GM19238 (cell line): ENCODE measurements around the gene GALNT9.
"Not testable (repeated sequence)": the region's sequence is repeated elsewhere in the genome, so short reads cannot be mapped to it uniquely, and the experiment has no call there.

ENCODE experiments used
- DNase-seq: peaks from one replicate; pipeline ENCODE4 v3.0.0; 2011; ENCODE audit warnings: low spot score; ENCODE audit not compliant: insufficient read length

The GALNT9 gene

DNA sequence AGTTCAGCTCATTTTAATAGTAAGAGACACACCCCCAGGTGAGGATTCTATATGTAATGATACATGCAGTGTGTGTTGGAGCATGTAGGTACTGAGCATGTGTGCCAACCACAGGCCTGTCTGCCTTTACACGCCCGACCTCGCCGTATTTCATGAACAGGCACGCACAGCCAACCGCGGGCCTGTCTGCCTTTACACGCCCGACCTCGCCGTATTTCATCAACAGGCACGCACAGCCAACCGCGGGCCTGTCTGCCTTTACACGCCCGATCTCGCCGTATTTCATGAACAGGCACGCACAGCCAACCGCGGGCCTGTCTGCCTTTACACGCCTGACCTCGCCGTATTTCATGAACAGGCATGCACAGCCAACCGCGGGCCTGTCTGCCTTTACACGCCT, 63.6 kb downstream of the GALNT9 start:
- not testable (repeated sequence) for DNase-seq

- no peak for DNase-seq
Observed at GRCh38 chr12:132265056-132265800, 64.2 kb downstream of the GALNT9 start.

DNA sequence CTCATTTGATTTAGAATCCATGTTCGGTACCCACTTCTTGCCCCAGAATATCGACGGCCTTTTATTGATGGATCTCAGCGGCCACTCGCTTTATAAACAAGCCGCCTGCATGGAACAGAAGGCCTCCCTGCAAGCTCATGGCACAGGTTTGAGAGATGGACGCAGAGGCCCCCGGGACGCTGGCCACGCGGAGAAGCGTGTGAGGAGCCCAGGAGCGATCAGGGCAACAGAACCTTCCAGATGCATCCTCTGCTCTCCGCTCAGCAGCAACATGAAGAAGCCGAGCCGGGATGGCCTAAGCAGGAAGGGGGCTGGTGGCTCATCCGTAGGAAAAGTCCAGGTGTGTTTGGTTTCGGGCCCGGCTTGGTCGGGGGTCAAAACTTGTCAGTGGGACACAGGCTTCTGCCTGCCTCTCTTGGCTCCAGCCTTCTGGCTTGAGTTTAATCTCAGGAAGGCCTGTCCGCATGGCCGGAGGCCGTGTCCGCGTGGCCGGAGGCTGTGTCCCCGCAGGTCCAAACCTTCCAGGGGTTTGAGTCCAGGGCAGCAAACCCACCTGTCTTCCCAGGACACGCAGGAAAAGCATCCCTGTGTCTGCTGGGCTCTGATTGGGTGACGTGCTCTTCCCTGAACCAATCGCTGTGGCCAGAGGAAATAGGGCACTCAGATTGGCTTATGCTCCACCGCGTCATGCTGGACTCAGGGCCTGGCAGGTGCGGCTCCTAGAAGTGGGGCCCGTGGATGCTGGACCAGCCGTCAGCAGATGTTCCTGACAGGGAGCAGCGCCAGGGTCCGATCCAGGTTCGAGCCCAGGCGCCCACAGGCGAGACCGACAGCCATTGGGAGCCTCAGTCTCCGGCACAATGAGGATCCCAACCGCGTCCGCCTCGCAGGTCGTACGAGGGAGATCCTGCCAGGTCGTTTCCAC, 65.0 kb downstream of the GALNT9 start:
- DNase-seq, result no peak

DNA sequence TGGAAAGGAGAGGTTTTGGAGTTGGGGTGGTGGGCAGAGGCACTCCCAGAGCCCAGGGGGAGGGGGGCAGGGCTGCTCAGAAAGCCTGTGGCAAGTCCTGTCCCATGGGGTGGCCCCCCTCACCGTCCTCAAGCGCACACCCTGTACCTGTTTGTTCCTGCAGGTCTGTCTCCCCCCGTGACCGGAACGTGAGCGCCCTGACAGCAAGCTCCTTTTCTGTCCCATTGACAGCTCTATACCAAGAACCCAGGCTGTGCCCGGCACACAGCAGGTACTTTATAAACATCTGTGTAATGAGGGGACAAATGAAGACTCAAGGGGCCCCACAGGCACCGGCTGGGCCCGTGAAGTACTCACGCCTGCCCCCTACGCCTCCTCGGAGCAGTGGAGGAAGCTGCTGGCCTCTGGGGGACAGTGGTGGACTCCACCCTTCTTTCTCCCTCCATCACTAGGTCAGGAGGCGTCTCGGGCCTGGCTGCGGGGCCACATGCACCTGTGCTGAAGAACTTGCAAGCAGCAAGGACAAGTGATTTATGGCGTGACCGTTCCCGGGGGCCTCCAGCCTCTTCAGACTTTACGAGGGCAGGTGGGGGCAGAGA, 65.8 kb downstream of the GALNT9 start:
- DNase-seq, result no peak

GRCh38 chr12:132263061-132263360, 66.4 kb downstream of the GALNT9 start:
- DNase-seq, result no peak

DNA sequence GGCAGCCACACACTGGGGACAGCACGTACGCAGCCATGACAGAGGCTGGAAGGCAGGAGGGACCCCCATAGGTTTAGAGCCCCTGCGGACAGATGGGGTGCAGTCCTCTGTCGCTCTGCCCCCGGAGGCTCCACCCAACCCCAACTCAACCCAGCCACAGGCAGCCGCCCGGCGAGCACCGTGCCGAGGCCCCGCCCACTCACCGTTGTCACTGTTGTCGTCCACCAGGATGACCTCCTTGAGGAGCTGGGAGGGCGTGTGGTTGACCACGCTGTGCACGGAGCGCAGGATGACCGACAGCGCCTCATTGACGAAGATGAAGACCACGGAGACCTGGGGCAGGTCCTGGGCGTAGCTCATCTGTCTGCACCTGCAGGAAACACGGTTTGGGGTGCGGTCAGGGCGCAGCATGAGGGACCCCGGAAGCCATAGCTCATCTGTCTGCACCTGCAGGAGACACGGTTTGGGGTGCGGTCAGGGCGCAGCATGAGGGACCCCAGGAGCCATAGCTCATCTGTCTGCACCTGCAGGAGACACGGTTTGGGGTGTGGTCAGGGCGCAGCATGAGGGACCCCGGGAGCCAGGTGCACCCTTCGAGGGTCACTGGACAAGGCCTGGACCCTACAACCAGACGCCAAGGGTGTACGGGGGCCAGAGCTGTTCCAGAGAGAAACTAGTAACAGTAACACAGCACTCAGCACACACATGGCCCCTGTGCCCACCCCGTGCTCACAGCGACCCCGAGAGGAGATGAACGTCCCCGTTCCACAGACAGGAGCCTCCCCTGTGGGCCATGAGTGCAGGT, 66.9 kb downstream of the GALNT9 start:
- DNase-seq, result no peak

DNA sequence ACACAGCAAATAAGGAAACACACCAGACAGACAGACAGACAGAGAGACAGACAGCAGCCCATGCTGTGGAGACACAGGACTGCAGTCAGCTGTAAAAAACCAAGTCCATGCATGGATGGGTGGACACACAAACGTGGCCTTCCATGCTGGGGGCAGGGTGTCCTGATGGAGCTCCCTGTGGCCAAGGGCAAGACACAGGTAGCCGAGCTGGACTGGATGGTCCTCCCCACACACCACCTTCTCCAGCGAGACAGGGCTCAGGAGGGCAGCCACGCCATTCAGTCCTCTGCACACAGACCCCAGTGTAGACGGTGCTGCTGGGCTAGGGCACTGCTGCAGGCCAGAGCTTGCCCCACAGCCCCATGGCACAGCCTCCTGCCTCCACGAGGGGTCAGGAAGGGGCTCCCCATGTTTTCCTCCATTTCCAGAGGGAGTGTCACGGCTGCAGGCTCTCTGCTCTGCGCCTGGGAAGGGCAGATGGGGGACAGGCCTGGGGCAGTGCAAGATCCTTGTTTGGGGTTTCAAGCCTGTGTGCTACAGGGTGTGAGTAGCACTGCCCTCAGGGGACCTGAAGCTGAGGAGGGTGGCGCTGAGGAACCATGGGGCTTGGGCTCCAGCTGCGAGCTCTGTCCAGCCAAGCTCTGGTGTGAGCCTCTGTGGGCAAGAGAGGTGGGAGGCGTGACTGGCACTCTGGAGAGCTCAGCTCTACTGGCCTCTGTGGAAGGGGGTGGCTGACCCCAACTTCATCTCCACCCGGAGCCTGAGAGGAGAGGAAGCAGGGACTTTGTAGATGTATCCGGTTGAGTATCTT, 67.9 kb downstream of the GALNT9 start:
- no peak for DNase-seq

DNA sequence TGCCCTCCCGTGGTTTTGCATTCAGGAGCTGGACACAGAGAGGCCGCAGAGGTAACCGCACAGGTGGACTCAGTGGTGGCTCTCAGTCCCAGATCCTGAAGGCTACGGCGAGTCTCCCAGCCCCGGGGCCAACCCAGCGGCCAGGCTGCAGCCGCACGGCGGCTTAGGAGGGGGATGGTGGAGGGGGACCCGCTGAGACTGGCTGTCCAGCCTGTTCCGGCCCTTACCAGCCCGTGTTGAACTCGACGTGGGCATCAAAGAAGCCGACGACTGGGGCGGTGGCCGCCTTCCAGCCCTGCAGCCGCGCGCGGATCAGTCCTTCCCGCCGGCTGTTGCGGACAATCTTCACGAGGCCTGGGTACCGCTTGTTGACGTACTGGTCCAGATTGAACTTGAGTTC, 68.7 kb downstream of the GALNT9 start:
- no peak for DNase-seq

DNA sequence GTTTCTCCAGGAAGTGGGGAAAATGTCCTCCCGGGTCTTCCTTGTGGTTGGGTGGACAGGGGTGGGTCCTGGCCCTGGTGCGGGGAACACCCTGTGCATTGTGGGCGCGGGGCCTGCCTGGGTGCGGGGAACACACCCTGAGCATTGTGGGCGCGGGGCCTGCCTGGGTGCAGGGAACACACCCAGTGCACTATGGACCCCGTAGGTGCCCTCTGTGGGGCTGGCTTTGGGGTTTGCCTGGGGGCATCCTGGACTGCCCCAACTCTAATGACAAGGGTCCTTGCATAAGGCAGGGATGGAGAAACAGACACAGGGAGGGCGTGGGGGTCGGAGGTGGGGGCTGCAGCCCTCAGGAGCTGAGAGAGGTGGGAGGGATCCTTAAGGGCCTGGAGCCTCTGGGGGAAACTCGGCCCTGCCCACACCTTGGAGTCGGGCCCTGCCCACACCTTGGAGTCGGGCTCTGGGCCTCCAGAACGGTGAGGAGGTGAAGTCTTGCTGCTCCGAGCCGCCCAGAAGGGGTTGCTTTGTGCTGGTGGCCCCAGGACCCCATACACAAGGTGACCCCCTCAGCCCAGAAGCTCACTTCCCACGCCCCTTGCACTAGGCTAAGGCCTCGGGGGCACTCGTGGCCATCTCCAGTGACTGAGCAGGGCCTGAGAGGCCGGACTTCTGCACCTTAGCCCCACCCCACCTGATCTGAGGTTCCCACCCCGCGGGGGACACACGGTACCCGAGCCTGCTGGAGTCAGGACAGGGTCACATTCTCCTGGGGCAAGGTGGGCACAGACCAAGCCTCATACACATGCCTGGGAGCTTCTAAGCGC, 69.3 kb downstream of the GALNT9 start:
- no peak for DNase-seq

- DNase-seq, result no peak
Observed at GRCh38 chr12:132259364-132259871, 70.0 kb downstream of the GALNT9 start.

DNA sequence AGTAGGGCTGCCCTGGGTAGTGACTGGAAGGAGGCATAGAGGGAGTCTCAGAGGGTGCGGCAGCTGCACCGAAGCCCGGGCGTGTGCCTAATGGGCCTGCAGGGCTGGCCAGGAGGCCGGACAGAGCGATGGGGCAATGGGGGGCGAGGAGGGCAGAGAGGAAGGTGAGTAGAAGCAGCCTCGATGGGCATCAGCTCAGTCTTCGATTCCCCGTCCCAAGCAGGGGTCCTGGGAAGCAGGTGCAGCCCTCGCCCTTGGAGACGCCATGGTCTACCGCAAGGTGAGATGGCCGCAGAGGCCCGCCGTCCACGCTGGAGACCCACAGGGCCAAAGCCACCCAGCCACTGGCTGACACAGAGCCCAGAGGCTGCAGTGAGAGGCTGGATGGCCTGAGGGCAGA, 70.8 kb downstream of the GALNT9 start:
- DNase-seq, result no peak

DNA sequence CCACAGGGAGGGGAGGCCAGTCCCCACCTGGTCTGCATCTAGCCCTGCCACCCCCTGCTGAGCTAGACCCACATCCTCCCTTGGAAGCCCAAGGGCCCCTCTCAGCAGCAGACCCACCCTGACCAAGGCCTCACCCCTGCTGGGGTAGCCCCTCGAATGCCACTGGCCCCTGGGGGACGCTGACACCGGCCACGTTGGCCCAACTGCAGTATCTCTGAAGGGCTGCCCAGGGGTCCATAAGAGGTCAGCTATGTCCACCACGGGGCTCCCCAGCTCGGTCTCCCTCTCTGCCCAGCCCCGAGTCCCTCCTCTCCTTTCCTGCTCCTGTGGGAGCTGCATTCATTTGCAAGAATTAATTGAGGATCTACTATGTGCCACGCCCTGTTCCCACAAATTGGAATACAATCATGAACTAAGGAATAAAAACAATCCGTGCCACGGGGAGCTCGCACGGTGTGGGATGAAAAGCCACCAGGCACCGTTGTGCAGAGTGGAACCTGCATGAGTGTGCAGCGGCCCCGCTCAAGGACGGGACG, 71.4 kb downstream of the GALNT9 start:
- no peak for DNase-seq

DNA sequence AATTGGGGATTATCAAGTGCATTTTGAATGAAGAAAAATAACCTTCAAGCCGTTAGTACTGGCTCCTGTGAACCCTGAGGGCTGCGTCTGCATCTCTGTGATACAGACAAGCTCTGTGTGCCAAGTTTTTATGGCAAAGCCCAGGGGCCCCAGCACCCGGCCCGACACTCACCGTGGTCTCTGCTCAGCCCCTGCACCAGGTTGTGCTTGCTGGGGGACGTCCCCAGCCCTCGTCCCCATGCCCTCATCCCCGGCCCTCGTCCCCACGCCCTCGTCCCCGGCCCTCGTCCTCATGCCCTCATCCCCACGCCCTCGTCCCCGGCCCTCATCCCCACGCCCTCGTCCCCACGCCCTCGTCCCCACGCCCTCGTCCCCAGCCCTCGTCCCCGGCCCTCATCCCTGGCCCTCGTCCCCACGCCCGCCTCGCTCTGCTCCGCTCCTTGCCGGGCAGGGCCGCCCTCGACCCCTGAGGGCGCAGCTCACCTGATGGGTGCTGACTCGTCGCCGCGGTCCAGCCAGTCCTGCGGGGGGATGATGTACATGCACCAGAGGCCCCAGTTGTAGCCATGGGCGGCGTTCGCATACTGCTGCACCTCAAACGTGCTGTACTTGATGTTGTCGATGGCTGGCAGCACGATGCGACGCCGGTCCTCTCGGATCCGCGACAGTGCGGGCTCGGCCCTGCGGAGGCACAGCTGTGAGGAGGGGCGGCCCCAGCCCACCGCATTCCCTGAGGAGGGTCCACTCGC, 72.0 kb downstream of the GALNT9 start:
- no peak for DNase-seq

DNA sequence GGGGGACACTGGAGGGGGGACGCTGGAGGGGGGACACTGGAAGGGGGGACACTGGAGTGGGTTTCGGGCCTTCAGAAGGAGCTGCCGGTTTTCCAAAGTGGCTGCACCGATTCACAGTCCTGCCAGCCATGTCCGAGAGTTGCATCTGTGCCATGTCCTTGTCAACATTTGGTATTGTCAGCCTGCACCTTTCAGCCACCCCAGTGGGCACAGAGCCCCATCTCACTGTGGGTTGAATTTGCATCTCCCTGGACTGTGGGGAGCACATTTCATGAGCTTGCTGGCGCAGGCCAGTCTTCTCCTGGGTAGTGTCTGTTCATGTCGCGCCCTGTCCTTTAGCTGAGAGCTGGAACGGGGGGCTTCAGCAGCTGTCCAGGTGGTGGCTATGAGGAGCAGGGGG, 72.7 kb downstream of the GALNT9 start:
- DNase-seq, result no peak

DNA sequence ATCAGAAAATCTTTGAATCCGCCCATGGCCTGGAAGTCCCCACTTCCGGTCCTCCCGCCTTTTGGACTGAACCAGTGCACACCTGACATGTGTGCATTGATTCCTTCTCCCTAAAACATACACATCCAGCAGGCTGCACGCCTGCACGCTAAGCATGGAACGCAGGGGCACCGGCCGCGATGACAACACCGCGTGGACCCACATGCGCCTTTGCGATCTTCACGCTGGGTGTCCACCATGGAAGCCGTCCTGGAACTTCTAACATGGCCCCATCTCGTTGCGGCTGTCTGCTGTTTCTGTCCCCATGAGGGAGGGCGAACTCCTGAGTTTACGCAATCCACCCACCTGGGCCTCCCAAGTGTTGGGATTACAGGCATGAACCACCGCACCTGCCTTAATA, 73.7 kb downstream of the GALNT9 start:
- DNase-seq, result no peak

DNA sequence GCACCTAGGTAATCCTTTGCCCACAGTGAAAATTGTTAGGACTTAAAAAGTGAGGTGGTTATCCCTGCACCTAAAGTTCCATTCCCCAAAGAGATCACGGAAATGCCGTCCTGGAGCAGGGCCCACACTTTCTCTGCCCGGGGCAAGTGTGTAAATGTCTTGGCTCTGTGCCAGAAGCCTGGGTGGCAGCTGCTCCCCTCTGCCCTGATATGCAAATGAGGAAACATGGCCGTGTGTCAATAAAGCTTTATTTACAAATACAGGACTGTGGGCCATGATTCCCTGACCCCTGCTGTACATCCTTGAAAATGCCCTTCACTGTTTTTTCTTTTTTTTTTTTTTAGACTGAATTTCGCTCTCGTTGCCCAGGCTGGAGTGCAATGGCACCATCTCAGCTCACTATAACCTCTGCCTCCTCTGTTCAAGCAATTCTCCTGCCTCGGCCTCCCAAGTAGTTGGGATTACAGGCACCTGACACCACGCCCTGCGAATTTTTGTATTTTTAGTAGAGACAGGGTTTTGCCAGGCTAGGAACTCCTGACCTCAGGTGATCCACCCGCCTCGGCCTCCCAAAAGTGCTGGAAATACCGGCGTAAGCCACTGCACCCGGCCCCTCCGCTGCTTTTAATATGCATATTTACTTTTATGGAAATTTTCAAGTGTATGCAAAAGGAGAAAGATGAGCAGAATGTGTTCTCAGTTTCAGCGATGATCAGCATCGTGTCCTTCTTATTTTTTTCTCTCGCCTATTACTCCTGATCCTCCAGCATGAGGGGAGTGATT, 75.5 kb downstream of the GALNT9 start:
- no peak for DNase-seq

GRCh38 chr12:132252981-132253380, 76.4 kb downstream of the GALNT9 start:
- DNase-seq, result not testable (repeated sequence)
